SW480 (cell line): Measurements from ENCODE around the gene MICU1.
"Not testable (repeated sequence)": the region's sequence is repeated elsewhere in the genome, so short reads cannot be mapped to it uniquely, and the experiment has no call there.

Experiments used
- DNase-seq: peaks from one replicate; pipeline ENCODE4 v3.0.0-alpha.2; 2016; ENCODE audit warnings: low spot score

Gene MICU1

DNA sequence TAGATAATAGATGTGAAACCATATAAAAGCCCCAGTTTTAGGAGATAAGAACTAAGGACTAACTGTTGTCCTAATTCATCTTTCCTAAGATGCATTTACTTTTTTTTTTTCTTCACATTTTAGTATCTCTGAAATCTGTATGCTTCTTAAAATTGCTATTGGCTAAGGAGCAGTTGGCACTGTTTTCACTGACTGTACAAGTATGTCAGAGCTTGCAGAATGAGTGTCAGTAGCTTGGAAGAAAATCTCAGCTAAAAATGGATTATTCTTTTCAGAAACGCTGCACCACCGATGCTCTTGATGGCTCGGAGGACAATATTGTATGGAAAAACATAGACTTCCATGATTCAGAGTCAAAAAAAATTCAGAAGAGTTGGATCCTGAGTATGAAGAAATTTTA is 180.0 kb downstream of the MICU1 start:
- DNase-seq, result no peak

DNA sequence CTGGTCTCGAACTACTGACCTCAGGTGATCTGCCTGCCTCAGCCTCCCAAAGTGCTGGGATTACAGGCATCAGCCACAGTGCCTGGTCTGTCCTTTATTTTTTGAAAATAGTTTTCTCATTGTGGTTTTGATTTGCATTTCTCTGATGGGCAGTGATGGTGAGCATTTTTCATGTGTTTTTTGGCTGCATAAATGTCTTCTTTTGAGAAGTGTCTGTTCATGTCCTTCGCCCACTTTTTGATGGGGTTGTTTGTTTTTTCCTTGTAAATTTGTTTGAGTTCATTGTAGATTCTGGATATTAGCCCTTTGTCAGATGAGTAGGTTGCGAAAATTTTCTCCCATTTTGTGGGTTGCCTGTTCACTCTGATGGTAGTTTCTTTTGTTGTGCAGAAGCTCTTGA is 182.9 kb downstream of the MICU1 start:
- not testable (repeated sequence) for DNase-seq

DNA sequence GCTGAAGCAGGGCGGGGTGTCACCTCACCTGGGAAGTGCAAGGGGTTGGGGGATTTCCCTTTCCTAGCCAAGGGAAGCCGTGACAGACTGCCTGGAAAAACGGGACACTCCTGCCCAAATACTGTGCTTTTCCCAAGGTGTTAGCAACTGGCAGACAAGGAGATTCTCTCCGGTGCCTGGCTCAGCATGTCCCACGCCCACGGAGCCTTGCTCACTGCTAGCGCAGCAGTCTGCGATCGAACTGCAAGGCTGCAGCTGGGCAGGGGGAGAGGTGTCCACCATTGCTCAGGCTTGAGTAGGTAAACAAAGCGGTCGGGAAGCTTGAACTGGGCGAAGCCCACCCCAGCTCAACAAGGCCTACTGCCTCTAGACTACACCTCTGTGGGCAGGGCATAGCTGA is 190.3 kb downstream of the MICU1 start:
- no peak for DNase-seq

DNA sequence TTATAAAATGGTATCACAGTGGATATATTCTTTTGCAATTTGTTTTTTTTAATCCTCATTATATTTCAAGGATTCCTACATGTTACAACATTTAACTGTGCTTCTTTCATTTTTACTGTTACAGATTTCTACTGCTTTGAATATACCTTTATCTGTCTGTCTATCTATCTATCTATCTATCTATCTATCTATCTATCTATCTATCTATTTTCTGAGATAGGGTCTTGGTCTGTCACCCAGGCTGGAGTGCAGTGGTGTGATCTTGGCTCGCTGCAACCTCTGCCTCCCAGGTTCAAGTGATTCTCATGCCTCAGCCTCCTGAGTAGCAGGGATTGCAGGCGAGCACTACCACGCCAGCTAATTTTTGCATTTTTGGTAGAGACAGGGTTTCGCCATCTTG is 194.9 kb downstream of the MICU1 start:
- not testable (repeated sequence) for DNase-seq

- no peak for DNase-seq
Measured at GRCh38 chr10:72429931-72430330, 195.9 kb downstream of the MICU1 start.

- no peak for DNase-seq
Measured at GRCh38 chr10:72426986-72427385, 198.9 kb downstream of the MICU1 start.

DNA sequence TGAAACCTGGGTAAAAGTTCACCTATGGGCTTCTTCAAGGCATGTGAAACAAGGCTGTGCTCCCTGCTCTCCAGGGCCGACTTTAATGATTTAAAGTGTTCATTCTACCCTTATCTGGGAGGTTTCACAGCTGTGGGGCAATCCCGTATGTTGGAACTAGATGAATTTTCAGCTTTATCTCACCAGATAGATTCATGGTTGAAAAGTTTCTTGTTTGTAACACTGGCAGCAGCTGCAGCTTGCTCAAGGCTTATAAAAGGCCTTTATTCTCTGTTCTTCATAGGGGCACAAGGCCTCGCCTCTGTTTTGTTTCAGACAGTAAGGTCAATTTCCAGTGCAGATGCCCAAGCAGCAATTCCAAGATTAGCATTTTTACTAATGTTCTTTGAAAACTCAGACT is 200.7 kb downstream of the MICU1 start:
- DNase-seq, result no peak

- no peak for DNase-seq
Measured at GRCh38 chr10:72424561-72424960, 201.3 kb downstream of the MICU1 start.

GRCh38 chr10:72423426-72423825 is 202.5 kb downstream of the MICU1 start:
- DNase-seq, result no peak

DNA sequence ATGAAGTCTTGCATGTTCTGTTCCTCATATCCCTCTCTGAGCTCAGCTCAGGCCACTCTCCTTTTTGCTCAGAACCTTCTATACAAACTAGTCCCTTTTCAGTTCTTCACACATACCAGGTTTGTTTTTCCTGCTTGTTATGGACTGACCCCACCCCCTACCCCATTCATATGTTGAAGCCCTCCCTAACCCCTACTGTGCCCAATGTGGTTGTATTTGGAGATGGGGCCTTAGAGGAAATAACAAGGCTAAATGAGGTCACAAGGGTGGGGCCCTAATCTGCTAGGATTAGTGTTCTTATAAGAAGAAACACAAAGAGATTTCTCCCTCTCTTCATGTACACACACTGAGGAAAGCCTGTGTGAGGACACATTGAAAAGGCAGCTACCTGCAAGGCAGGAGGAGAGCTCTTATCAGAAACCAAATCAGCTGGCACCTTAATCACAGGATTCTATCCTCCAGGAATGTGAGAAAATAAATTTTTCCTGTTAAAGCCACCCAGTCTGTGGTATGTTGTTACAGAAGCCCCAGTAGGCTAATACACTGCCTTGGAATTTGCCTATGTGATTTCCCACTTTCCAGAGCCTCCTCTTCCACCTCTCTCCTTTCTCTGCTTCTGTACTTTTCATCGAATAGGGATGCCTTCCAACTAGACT is 203.9 kb downstream of the MICU1 start:
- no peak for DNase-seq

GRCh38 chr10:72419241-72419640 is 206.6 kb downstream of the MICU1 start:
- no peak for DNase-seq

DNA sequence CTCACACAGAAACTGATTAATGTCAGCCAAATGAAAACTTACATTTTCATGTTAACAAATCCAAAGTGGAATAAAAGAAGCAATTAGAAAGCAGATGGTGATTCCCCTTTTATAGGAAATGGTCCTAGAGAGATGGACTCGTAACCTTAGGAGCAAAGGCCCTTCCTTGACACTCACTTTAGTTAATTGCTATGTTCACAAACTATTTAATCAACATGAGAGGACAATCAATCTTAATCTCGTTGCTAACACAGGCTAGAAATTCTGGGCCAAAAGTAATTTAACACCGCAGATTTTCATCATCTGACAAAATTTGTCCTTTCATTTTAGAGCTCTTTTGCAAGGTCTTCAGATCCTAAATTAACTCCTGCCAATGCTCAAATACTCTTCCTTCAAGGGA is 207.2 kb downstream of the MICU1 start:
- DNase-seq, result no peak

DNA sequence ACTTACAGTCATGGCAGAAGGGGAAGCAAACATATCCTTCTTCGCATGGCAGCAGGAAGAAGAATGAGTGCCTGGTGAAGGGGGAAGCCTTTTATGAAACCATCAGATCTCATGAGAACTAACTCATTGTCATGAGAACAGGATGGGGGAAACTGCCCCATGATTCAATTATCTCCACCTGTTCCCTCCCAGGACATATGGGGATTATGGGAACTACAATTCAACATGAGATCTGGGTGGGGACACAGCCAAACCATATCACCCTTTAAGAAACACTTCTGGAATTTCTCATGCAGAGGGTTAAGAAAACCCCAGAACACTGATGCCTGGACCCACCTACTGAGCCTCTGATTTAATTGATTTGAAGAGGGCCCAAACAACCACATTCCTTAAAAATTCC is 207.9 kb downstream of the MICU1 start:
- no peak for DNase-seq

DNA sequence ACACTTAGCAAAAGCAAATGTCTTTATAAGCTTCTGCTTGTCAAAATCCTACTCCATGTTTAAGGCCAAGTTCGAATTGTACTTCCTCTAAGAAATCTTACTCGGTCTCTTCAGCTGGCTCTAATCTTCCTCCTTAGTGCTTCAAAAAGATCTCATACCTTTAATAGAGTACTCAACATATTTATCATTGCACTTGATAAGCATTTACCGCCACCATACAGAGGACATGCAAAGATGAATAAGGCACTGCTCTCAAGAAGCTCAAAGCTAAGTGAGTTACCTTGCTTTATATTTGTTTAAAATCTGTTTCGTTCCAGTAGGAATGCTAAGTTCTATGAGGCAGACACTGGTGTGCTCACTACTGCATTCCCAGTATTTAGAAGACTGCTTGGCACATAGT is 209.2 kb downstream of the MICU1 start:
- DNase-seq, result no peak

DNA sequence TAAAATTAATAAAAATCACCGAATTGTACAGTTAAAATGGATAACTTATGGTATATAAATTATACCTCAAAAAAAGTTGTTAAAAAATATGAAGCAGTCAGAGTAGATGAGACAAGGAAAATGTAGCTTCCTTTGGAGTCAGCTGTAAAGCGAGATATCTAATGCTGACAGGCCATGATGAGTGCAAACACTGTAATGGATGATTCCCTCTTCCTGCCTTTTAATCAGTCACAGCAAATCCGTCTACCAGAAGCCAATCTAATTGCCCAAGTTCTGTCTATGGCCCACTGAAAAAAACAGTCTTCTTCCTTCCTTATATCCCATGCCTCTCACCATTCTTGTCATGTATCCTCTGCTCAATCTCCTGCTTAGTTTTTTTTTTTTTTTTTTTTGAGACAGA is 211.2 kb downstream of the MICU1 start:
- no peak for DNase-seq

- DNase-seq, result no peak
Measured at GRCh38 chr10:72409167-72409566, 216.7 kb downstream of the MICU1 start.

- no peak for DNase-seq
Measured at GRCh38 chr10:72407927-72408600, 217.8 kb downstream of the MICU1 start.

DNA sequence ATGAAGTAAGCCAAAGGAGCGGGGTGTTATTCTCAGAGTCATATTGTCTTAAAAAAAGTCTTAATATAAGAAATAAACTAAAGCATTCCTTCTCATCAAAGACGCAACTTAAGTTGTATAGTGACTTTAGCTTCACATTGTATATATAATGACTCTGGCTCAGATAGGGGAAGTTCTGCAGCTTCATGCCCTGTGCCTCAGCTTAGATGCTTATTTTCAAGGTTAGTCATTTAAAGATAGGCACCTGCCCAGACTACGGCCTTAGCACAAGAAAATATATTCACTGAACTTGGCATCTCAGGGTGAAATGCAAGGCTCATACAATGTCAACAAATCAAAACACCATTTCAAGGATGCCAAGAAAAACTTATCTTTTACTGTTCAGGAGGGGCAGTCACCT is 218.4 kb downstream of the MICU1 start:
- DNase-seq, result no peak

- DNase-seq, result not testable (repeated sequence)
Measured at GRCh38 chr10:72395581-72395980, 230.3 kb downstream of the MICU1 start.

DNA sequence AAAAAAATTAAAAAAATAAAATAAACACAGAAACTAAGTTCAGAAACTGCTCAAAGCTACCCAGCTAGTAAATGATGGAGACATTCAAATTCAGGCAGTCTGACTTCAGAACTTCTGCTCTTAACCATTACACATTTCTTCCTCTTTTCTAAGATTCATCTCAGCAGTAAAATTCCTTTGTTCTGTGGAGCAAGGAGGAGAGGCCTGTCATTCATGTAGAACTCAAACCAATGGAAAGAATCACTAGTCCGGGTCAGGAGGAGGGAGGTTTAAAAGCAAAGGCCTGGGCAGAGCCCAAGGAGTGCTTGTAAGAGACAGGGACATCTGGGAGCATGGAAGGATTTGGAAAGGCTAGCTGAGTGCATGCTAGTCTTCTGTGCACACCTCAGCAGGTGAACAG is 233.3 kb downstream of the MICU1 start:
- DNase-seq, result no peak

GRCh38 chr10:72390764-72391163 is 235.1 kb downstream of the MICU1 start:
- DNase-seq, result no peak

DNA sequence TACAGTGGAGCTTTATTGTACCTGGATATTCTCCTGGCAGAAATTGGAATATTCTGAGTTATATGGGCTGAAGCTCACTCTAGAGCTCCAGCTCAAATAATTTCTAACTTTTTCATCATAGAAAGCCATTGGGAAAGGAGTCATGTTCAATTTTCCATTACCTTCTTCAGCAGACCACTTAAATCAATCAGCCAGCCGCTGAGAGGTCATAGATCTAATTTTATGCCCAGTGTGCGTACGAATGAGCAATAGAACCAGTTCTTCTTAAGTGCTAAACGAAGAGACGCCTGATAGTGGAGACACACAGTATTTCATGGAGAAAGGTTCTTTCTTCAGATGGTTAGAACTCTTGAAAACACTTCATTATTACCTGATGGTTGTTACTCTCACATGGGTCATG is 236.2 kb downstream of the MICU1 start:
- no peak for DNase-seq

GRCh38 chr10:72389014-72389413 is 236.9 kb downstream of the MICU1 start:
- DNase-seq, result no peak

GRCh38 chr10:72388062-72388461 is 237.8 kb downstream of the MICU1 start:
- DNase-seq, result no peak
